Gastroesophageal sphincter (tissue), 3 donors: ENCODE measurements around the gene CACNA2D3.

ENCODE experiments used
- EP300 ChIP-seq: sonication (generic); formaldehyde crosslinking; IDR thresholded peaks from one replicate; pipeline ENCODE4 v1.6.1; 2017; ENCODE audit warnings: antibody characterized with exemption, mild to moderate bottlenecking
- POLR2A ChIP-seq, 2 donors: fragments of 450-650 bp; IDR thresholded peaks; one replicate each; pipeline ENCODE4 v1.6.1; 2017; ENCODE audit warnings: antibody characterized with exemption in 2 of 2, mild to moderate bottlenecking in 2 of 2, moderate library complexity in 1 of 2
- POLR2AphosphoS5 ChIP-seq: sonication (generic); formaldehyde crosslinking; IDR thresholded peaks from one replicate; pipeline ENCODE4 v1.6.1; 2017; ENCODE audit warnings: antibody characterized with exemption
- TF ChIP-seq, protein P1 (sequence below), 4 experiments: fragments of 200-600 bp in 2 of 4; fragments of 450-650 bp in 2 of 4; sonication (generic) in 1 of 4; IDR thresholded peaks; one replicate each; pipeline ENCODE4 v1.5.1; 2017 to 2019; ENCODE audit warnings: antibody characterized with exemption in 4 of 4, mild to moderate bottlenecking in 2 of 4, moderate library complexity in 2 of 4

DNA sequence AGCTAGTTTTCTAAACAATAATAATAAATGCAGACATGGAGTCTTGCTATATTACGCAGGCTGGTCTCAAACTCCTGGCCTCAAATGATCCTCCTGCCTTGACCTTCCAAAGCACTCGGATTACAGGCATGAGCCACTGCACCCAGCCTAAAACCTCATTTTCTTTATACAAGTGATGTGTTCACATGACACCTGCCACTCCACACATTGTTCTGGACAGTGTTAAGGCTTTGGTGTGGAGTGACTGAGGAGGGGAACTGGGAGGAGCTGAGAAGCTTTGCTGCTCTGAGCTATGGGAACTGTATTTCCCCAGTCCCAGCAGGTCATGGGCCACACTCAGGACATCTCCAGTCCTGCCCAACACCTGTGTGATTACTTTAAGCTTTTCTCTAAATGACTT, 425.5 kb downstream of the CACNA2D3 start:
- TF ChIP-seq, protein P1, sequence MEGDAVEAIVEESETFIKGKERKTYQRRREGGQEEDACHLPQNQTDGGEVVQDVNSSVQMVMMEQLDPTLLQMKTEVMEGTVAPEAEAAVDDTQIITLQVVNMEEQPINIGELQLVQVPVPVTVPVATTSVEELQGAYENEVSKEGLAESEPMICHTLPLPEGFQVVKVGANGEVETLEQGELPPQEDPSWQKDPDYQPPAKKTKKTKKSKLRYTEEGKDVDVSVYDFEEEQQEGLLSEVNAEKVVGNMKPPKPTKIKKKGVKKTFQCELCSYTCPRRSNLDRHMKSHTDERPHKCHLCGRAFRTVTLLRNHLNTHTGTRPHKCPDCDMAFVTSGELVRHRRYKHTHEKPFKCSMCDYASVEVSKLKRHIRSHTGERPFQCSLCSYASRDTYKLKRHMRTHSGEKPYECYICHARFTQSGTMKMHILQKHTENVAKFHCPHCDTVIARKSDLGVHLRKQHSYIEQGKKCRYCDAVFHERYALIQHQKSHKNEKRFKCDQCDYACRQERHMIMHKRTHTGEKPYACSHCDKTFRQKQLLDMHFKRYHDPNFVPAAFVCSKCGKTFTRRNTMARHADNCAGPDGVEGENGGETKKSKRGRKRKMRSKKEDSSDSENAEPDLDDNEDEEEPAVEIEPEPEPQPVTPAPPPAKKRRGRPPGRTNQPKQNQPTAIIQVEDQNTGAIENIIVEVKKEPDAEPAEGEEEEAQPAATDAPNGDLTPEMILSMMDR (IDR thresholded peaks at IDR 0.05) = no peak
- TF ChIP-seq POLR2A (IDR thresholded peaks at IDR 0.05) (no peak), POLR2AphosphoS5 (no peak), EP300 (no peak)
